Prostate gland (tissue), 2 donors: Measurements from ENCODE around the gene EMCN.

ENCODE experiments used
- CTCF ChIP-seq, 4 experiments: fragments of 200-600 bp in 2 of 4; fragments of 450-650 bp in 2 of 4; sonication (generic) in 2 of 4; IDR thresholded peaks; 1 replicate in 3 of 4; 2 replicates in 1 of 4; pipeline ENCODE4 v1.5.1; 2016 to 2019; ENCODE audit warnings: antibody characterized with exemption in 4 of 4, mild to moderate bottlenecking in 2 of 4, moderate library complexity in 2 of 4
- POLR2A ChIP-seq: fragments of 450-650 bp; IDR thresholded peaks from one replicate; pipeline ENCODE4 v1.6.1; 2016; ENCODE audit warnings: antibody characterized with exemption, mild to moderate bottlenecking
- POLR2AphosphoS5 ChIP-seq: sonication (generic); formaldehyde crosslinking; IDR thresholded peaks from one replicate; pipeline ENCODE4 v1.6.1; 2017; ENCODE audit warnings: antibody characterized with exemption

GRCh38 chr4:100379583-100380105, 138.2 kb downstream of the EMCN start:
- no peak for TF ChIP-seq CTCF (IDR thresholded peaks at IDR 0.05)
- no peak for TF ChIP-seq POLR2AphosphoS5
- no peak for TF ChIP-seq POLR2A
